GM19467 (cell line): Measurements from ENCODE around the gene SIRT6.
"Not testable (repeated sequence)": the region's sequence is repeated elsewhere in the genome, so short reads cannot be mapped to it uniquely, and the experiment has no call there.

Source experiments
- ATAC-seq: cut with Tn5 transposase; IDR thresholded peaks from one replicate; pipeline ENCODE4 v1.9.1; 2021; ENCODE audit warnings: mild to moderate bottlenecking, moderate library complexity; ENCODE audit not compliant: unreplicated experiment

SIRT6 gene

GRCh38 chr19:4182084-4182810 lies at the start of gene SIRT6, which contains the start of gene ANKRD24:
TSS of gene SIRT6 (minus strand) at chr19:4182563. CDS start at chr19:4182539, 24 bp downstream.
TSS of gene ANKRD24 (plus strand) at chr19:4182689. CDS start at chr19:4186426, 3,737 bp downstream.
- ATAC-seq = peak; percentile 68

GRCh38 chr19:4232139-4232538 lies 49.8 kb upstream of the SIRT6 start:
- not testable (repeated sequence) for ATAC-seq

DNA sequence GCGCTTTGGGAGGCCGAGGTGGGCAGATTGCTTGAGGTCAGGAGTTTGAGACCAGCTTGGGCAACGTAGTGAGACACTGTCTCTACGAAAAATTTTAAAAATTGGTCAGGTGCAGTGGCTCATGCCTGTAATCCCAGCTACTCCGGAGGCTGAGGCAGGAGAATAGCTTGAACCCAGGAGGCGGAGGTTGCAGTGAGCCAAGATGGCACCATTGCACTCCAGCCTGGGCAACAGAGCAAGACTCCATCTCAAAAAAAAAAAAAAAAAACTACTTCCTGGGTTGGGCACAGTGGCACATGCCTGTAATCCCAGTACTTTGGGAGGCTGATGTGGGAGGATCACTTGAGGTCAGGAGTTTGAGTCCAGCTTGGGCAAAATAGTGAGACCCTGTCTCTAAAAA lies 49.2 kb upstream of the SIRT6 start:
- not testable (repeated sequence) for ATAC-seq

DNA sequence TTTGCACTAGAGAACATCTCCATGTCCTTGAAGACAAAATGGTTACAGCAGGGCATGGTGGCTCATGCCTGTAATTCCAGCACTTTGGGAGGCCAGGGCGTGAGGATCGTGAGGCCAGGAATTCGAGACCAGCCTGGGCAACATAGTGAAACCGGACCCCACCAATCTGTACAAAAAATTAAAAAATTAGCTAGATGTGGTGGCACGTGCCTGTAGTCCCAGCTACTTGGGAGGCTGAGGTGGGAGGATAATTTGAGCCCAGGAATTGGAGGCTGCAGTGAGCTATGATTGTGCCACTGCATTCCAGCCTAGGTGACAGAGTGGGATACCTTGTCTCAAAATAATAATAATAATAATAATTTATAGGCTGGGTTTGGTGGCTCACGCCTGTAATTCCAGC lies 47.9 kb upstream of the SIRT6 start:
- ATAC-seq = not testable (repeated sequence)

GRCh38 chr19:4229179-4229931 lies 47.0 kb upstream of the SIRT6 start, which contains the start of gene EBI3:
TSS of gene EBI3 (plus strand) at chr19:4229523. CDS start at chr19:4229551, 28 bp downstream.
- ATAC-seq = peak; percentile 48

GRCh38 chr19:4228765-4229178 lies 46.4 kb upstream of the SIRT6 start:
- ATAC-seq = no peak

DNA sequence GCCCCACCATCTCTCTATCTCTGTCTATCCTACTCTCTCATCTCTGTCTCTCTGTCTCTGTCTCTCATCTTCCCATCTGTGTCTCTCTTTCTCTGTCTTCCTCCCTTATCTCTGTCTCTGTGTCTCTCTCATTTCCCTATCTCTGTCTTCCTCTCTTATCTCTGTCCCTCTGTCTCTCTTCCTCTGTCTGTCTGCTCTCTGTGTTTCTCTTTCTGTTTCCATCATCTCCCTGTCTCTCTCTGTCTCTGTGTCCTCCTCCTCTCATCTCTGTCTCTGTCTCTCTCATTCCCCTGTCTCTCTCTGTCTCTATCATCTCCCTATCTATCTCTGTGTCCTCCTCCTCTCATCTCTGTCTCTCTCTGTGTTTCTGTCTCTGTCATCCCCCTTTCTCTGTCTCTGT lies 45.4 kb upstream of the SIRT6 start:
- ATAC-seq = no peak

DNA sequence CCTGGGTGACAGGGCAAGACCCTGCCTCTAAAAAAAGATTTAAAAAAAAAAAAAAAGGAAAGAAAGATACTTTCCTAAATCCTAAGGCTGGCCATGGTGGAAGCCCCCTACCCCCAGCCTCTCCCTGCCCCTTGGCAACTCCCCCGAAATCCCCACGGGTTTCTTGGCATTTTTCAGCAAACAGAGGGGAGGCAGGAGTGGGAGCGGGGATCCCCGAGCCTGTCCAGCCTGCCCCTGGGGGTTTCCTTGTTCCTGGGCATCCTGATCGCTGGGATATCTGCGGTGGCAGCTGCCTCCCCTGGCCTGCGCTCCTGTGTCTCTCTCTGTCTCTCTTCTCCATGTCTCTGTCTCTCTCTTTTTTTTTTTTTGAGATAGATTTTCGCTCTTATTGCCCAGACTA lies 43.5 kb upstream of the SIRT6 start:
- no peak for ATAC-seq

- no peak for ATAC-seq
Measured at GRCh38 chr19:4224470-4224869, 42.1 kb upstream of the SIRT6 start.

DNA sequence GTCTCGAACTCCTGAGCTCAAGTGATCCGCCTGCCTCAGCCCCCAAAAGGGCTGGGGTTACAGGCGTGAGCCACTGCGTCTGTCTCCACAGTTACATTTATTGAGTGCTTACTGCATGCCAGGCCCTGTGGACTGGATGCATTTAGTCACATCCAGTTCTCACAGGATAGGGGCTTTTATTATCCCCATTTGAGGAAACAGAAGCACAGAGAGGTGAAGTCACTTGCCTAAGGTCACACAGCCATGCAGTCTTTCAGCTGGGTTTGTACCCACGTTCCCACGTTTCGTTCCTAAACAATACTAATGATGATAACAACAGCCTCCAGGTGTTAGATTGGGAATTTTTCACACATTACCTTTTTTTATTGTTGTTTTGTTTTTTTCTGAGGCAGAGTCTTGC lies 37.8 kb upstream of the SIRT6 start:
- ATAC-seq = no peak

GRCh38 chr19:4218523-4218922 lies 36.2 kb upstream of the SIRT6 start:
- ATAC-seq = not testable (repeated sequence)

- ATAC-seq = no peak
Measured at GRCh38 chr19:4217429-4218264, 35.3 kb upstream of the SIRT6 start.

GRCh38 chr19:4216846-4217245 lies 34.5 kb upstream of the SIRT6 start:
- no peak for ATAC-seq

DNA sequence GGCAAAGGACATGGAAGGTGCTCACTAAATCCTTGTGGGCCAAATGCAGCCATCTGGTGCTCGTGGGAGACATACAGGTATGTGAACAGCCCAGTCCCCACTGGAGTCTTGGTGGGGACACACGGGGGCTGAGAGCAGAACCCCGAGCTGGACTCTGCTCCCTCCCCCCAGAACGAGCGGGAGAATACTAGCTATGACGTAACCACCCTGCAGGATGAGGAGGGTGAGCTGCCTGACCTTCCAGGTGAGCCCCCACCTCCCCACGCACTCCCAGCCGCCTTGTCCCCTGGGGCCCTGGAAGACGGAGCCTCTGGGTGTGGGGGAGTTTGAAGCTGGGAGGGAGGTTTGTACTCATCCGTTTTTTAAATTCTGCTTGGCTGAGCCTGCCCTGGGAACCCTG lies 33.4 kb upstream of the SIRT6 start:
- no peak for ATAC-seq

GRCh38 chr19:4213116-4213515 lies 30.8 kb upstream of the SIRT6 start:
- no peak for ATAC-seq

DNA sequence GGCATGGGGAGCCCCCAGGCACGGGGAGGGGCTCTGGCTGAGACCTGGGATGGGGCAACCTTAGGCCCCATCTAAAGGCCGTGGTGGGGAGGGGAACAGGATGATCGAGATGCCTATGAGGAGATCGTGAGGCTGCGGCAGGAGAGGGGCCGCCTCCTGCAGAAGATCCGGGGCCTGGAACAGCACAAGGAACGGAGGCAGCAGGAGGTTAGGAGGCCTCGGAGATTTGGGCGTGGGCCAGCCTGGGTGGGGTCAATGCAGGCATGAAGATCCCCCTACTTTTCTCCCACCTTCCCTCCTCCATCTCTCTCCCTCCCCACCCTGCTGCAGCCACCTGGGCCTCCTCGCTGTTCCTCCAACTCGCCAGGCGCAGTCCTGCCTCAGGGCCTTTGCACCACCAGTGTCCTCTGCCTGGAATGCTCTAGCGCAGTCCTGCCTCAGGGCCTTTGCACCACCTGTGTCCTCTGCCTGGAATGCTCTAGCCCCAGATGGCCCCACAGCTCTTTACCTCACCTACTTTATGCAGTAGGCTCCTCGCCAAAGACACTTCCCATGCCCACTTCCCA lies 27.9 kb upstream of the SIRT6 start:
- ATAC-seq = no peak

DNA sequence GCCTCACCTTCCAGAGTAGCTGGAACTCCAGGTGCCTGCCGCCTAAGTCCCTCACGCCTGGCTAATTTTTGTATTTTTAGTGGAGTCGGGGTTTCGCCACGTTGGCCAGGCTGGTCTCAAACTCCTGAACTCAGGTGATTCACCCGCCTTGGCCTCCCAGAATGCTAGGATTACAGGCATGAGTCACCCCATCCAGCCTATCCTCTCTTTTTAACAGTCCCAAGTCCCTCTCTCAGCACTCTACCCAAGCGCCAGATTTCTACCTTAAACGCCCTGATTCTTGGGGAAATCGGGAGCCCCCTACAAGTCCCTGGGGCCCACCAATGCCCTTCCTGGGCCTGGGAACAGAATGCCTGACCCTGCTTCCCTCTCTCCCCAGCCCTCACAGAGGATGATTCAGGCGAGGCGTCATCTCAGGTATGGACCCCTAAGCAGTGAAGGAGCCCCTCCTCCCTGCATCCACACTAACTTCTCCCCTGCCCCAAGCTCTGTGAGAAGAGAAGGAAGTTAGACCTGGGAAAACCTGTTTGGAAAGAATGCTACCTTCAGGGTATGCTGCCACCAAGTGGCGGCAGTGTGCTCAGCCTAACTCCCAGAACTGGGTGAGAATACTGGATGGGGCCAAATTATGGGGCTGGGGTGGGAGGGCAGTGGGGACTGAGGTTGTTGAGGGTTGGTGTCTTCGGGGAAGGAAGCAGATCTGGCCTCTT lies 26.2 kb upstream of the SIRT6 start:
- ATAC-seq = no peak

- no peak for ATAC-seq
Measured at GRCh38 chr19:4206818-4207484, 24.6 kb upstream of the SIRT6 start.

DNA sequence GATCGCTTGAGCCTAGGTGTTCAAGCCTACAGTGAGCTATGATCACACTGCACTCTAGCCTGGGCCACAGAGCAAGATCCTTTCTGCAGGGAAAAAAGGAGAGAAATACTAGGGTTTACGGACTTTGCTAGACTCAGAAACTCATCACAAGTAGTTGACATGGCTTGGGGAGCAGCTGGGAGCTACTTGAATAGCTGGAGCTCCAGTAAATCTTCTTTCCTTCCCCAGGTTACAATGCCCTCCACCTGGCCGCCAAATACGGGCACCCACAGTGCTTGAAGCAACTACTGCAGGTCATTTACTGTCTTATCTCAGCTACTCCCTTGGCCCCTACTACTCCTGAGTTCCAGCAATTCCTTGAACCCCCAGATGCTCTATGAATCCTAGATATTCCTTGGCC lies 19.4 kb upstream of the SIRT6 start:
- no peak for ATAC-seq
